Activated naive CD8-positive, alpha-beta T cell treated with anti-CD3 and anti-CD28 coated beads, Interleukin-2, amount 50 U/mL, for 16 hours (primary cell): Measurements from ENCODE around the gene NUCB2.
A peak's percentile ranks its signal among the peaks of the same experiment; 100 is the strongest.
"Not testable (repeated sequence)": the region's sequence is repeated elsewhere in the genome, so short reads cannot be mapped to it uniquely, and the experiment has no call there.

Experiments
- DNase-seq: peaks from one replicate; pipeline ENCODE4 v3.0.0-alpha.2; 2020; ENCODE audit warnings: low read depth, low spot score

The NUCB2 gene

GRCh38 chr11:17276236-17277023 is at the start of gene NUCB2:
NUCB2 (plus strand) TSS chr11:17276739; CDS start chr11:17295324, 18,585 bp downstream.
- DNase-seq, result peak; percentile 91

GRCh38 chr11:17228186-17228925 is 48.2 kb upstream of the NUCB2 start:
- not testable (repeated sequence) for DNase-seq

GRCh38 chr11:17229481-17230152 is 46.9 kb upstream of the NUCB2 start:
- no peak for DNase-seq

- peak; percentile 21 for DNase-seq
These were observed 45.4 kb upstream of the NUCB2 start for GRCh38 chr11:17230867-17231851.

GRCh38 chr11:17233101-17233500 is 43.4 kb upstream of the NUCB2 start:
- no peak for DNase-seq

GRCh38 chr11:17238377-17238776 is 38.2 kb upstream of the NUCB2 start:
- no peak for DNase-seq

- DNase-seq, result not testable (repeated sequence)
These were observed 36.6 kb upstream of the NUCB2 start for GRCh38 chr11:17239927-17240326.

GRCh38 chr11:17240780-17241179 is 35.8 kb upstream of the NUCB2 start:
- no peak for DNase-seq

- DNase-seq, result not testable (repeated sequence)
These were observed 33.6 kb upstream of the NUCB2 start for GRCh38 chr11:17242954-17243353.

- no peak for DNase-seq
These were observed 32.5 kb upstream of the NUCB2 start for GRCh38 chr11:17244046-17244445.

GRCh38 chr11:17250561-17251350 is 25.8 kb upstream of the NUCB2 start:
- DNase-seq, result no peak

GRCh38 chr11:17252704-17253103 is 23.8 kb upstream of the NUCB2 start:
- DNase-seq, result no peak

- DNase-seq, result no peak
These were observed 20.0 kb upstream of the NUCB2 start for GRCh38 chr11:17256512-17256911.

- no peak for DNase-seq
These were observed 19.3 kb upstream of the NUCB2 start for GRCh38 chr11:17257196-17257595.

- DNase-seq, result no peak
These were observed 17.9 kb upstream of the NUCB2 start for GRCh38 chr11:17258670-17259069.

- DNase-seq, result no peak
These were observed 17.0 kb upstream of the NUCB2 start for GRCh38 chr11:17259519-17259918.

GRCh38 chr11:17260020-17260419 is 16.5 kb upstream of the NUCB2 start:
- DNase-seq, result no peak

GRCh38 chr11:17263769-17264168 is 12.8 kb upstream of the NUCB2 start:
- no peak for DNase-seq

- DNase-seq, result no peak
These were observed 9.8 kb upstream of the NUCB2 start for GRCh38 chr11:17266781-17267180.

GRCh38 chr11:17267576-17267975 is 9.0 kb upstream of the NUCB2 start:
- DNase-seq, result no peak
